HPDE6-E6E7 (cell line): ENCODE results near the gene KLHDC7A.
"Not testable (repeated sequence)": the region's sequence is repeated elsewhere in the genome, so short reads cannot be mapped to it uniquely, and the experiment has no call there.

Experiments used
- DNase-seq: peaks from one replicate; pipeline ENCODE4 v3.0.0; 2011; ENCODE audit warnings: missing footprints; ENCODE audit errors: extremely low spot score

The KLHDC7A gene

GRCh38 chr1:18480315-18481189 lies at the start of gene KLHDC7A:
Gene KLHDC7A (plus strand): TSS chr1:18480930. CDS start chr1:18480982, 52 bp downstream.
- DNase-seq: no peak

DNA sequence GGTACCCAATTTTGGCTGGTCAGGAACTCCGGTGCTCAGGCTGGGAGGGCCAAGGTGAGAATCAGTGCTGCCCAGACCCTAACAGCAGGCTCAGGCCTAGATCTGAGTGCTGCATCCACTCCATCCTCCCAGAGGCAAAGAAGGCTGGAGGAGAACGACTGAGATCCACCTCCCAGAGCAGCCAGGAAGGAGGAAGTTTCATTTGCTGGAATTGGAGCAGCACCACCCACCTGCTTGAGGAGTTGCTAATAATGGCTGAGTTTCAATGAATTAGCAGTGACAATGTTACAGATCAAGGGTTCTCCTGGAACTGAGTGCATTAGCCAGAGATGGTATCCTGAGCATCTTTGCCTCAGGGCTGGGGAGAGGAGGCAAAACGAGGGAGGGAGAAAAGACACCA lies 46.7 kb upstream of the KLHDC7A start:
- no peak for DNase-seq

- no peak for DNase-seq
Measured at GRCh38 chr1:18440385-18441226, 40.1 kb upstream of the KLHDC7A start.

DNA sequence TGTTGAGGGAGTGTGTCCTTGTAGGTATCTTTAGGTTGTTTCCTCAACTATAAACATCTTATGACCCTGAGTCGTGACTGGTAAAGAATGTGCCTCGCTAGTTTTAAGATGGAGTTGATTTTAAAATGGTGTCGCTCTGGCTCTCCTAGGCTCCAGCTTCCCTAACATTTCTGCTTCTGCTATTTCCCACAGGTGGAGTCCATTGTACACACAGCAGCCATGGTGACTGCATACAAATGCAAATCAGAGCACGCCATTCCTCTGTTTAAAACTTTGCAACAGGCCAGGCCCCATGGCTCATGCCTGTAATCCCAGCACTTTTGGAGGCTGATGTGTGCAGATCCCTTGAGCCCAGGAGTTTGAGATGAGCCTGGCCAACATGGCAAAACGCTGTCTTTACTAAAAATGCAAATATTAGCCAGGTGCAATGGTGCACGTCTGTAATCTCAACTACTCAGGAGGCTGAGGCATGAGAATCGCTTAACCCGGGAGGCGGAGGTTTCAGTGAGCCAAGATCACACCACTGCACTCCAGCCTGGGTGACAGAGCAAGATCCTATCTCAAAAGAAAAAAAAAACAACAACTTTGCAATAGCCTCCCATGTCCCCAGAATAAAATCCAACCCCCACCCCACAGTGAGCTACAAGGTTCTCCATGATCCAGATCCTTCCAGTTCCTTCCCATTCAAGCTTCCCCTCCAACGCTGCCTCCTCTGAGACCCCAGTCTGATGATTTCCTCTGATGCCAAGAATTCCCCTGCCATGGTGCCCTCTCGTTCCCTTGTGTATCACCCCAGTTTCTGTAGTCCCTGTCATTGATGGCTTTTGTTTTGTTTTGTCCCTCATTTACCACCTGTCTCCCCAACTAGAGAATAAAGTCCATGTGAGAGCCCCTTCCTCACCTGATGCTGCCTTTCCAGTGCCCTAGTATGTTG lies 36.9 kb upstream of the KLHDC7A start:
- no peak for DNase-seq

GRCh38 chr1:18444563-18444962 lies 36.2 kb upstream of the KLHDC7A start:
- no peak for DNase-seq

DNA sequence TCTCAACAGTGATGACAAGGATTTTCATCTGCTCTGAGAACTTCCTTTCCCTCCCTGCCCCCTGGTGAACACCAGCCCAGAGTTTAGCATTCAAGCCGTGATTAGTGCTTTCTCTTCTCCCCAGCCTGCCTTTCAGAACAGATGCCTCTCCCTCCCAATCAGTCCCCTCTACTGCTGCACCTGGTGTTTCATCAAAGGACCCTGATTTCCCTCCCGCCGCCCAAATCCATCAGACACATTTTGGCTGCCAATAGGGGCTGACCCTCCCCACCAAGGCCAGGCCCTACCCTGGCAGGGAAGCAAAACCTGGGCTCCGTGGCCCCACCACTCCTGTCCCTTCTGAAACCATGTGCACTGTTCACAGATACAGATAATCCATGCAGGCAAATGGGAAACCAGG lies 34.0 kb upstream of the KLHDC7A start:
- DNase-seq: no peak

DNA sequence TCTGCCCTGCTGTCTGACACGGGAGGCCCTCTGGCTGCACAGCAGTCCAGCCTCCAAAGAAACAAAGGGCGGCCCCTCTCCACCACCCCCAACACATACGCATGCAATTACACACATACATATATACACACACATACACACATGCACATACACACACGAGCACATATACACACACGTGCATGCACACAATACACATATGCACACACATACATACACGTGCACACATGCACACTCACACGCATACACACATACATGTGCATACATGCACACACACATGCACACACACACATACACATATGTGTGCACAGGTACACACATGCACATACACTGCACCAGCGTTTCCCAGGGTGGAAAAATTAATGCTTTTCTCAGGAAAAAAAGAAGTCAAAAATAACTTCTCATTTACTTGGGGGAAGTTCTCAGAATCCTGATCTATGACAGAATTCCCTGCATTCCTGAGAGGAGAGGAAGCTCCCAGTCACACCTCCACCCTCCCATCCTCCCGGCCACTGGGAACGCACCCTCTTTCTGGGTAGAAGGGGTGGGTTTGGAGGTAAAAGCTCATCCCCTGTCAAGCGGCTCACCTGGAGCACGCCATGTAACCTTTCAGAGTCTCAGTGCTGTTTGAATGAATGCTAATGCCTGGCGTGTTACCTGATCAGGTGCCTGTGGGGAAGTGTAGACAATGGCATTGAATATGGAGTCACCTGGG lies 33.1 kb upstream of the KLHDC7A start:
- DNase-seq: no peak

DNA sequence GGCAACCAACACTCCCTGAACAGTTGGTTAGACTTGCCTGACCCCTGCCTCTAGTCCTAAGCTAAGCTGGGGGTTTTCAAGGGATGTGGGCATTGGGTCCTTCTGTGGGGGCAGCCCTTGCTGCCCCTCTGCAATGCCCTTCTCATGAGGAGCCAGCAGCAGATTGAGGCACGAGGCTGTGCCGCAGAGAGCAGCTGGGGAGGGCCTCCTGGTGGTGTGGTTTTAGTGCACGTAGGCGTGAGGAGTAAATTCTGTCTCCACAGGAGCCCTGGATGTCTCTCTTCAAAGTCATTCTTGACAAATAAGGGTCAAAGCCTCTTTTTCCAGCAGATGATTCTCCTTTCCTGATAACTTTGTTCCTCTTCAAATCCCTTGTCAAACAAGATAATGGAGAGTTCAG lies 31.8 kb upstream of the KLHDC7A start:
- no peak for DNase-seq

DNA sequence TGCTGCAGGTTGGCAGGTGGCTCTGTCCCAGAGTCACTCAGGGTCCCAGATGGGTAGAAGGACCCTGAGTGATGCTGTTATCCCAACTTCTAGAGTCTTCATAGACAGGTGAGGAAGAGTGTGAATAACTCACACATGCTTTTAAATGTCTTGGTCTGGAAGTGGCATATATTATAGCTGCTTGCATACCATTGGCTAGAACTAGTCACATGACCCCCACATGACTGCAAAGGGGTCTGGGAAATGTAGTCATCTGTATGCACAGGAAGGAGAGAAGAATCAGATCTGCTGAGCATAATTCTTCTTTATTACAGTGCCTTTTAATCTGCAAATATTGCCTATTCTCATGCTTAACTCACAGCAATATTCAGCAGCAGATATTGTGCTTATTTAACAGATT lies 28.2 kb upstream of the KLHDC7A start:
- DNase-seq: no peak

DNA sequence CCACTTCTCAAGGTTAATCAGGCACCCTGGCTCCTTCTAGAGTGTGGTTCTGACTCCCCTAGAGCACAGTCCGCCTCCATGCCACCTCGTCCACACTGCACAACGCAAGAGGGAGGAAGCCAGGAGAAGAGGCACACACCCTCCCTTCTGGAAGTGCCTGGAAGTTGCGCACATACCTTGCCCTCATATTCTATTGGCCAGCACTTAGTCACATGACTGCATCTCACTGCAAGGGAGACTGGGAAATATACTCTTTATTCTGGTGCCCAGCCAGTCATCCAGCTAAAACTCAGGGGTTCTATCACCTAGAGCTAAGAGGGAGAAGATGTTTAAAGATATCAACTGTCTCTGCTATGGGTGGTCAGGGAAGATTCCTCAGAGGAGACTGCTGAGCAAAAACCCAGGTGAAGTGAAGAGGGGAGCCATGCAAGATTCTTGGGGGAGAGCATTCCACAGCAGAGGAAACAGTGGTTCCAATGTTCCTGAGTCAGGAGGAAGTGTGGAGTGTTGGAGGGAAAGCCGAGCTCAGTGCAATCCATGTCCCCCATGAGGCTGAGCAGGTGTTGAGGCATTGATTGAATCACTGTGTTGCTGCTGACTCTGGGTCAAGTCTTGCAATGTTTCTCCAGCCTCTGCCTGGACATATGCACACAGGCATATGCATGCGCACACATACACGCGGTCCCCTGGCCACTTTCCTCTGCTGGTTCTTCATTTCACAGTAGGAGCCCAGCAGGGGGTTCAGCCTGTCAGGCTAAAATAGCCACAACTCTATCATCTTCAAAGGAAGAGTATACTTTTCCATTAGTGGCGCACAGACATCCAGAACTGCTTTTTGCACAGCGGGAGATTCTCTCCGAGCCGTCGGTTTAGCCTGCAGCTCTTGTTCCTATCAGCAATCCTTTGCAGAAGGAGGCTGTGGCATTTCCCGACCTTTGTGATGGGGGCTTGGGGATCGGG lies 22.3 kb upstream of the KLHDC7A start:
- no peak for DNase-seq

DNA sequence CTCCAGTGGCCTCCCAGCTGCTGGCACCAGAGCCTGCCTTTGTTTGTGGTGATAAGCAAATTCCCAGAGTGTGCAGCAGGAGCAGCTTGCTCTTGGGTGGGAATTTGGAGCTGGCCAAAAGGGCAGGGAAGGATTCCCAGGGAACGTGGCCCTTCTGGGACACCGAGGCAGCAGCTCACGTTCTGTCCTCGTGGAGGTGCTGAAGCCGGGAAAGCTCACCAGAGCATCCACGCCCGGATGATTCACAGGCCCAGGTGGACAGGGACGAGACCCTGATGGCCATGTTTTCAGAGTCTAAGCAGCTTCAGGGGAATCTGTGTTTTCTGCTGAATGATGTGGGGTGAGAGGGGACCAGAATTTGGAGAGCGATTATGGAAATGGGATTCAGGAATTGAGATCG lies 19.1 kb upstream of the KLHDC7A start:
- no peak for DNase-seq

DNA sequence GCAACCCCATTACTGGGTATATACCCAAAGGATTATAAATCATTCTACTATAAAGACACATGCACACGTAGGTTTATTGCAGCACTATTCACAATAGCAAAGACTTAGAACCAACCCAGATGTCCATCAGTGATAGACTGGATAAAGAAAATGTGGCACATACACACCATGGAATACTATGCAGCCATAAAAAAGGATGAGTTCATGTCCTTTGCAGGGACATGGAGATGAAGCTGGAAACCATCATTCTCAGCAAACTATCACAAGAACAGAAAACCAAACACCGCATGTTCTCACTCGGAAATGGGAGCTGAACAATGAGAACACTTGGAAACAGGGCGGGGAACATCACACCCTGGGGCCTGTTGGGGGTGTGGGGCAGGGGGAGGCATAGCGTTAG lies 18.2 kb upstream of the KLHDC7A start:
- DNase-seq: not testable (repeated sequence)

- no peak for DNase-seq
Measured at GRCh38 chr1:18463063-18463462, 17.7 kb upstream of the KLHDC7A start.

- DNase-seq: no peak
Measured at GRCh38 chr1:18463984-18464664, 16.6 kb upstream of the KLHDC7A start.

- DNase-seq: no peak
Measured at GRCh38 chr1:18464665-18465050, 16.1 kb upstream of the KLHDC7A start.

DNA sequence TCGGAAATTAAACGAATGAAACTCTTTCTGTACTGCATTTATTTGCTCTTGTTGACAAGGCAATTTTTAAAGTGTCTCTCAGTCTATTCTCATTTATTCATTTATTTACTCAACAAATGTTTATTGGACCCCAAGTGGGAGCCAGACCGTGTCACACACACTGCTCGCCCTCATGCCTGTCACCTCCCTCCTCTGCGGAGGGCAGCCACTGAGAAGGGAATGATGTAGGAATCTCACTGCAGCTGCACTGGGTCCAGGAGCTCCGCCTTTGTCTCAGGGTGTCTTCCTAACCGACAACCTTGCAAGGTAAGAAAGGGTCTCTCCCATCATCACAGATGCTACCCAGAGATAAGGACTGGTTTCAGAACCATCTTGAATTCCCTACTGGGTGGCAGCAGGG lies 14.1 kb upstream of the KLHDC7A start:
- no peak for DNase-seq

DNA sequence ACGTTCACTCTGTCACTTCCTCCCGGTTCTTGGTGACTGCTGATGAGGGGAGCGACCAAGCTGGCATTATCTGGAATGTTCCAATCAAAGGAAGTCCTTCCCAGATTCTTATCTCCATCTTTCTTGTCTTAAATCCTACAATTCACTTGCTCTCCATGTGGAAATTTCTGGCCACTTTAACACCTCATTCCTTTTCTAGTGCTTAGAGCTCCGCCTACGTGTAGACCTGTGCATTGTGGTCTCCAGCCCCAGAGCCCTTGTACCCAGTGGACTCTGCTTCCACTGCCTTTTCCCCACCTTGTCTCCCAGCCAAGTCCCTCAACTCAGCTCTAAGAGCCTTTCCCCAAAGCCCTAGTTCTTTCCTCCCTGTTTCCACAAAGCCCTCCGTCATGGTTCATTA lies 12.2 kb upstream of the KLHDC7A start:
- DNase-seq: no peak

DNA sequence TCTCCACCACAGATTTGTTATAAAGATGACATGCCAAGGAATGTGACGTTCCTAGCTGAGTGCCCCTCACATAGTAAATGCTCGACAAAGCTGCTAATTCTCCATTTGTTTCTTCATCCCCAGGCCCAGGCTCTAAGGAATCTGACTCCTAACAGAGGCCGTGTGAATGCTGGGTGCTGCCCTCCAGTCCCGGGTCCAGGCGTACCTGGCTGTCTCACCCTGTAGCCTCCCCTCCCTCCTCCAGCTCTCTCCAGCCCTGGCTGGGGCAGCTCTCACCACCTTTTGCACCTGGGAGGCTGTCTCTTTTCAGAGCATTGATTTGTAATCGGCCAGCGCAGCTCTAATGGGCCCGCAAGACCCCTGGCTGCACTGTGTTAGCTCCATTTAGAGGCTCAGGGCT lies 11.2 kb upstream of the KLHDC7A start:
- no peak for DNase-seq

GRCh38 chr1:18470671-18471355 lies 9.9 kb upstream of the KLHDC7A start:
- no peak for DNase-seq
